ENCODE data around the gene CDKN2A.

Gene CDKN2A

DNA sequence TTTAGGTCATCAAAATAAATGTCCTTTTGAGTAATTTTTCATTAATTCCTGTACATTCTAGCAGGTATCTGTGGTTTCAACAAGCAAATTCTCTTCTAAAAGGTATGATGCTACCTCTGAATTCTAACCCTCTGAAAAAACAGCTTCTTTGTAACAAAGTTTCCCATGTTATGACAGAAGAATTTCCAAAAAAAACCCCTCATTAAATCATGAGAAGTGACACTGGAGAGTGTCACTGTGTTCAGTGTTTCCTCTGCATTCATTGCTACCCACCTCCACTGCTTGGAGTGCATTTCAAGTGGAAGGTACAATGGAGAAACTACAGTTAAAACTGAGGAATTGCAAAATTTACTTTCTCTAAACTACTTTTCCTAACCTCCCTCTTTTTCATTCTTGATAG, 10.1 kb downstream of the CDKN2A start:
- Mint-ChIP-seq H3K36me3 (ENCODE audit: insufficient read depth) (peaks cover under 1% of the 10 kb centered on the region), H3K9me3 (no peaks in the 10 kb centered on the region), H3K4me1 (ENCODE audit: low read depth in 2 of 2) (peaks cover 2 to 8% of the 10 kb centered on the region in 2 donors), H3K27ac (no peak overlapping the region), H3K27me3 (peaks cover 20 to 38% of the 10 kb centered on the region in 2 donors), H3K4me3 (no peak overlapping the region)
- ATAC-seq (replicated peaks) (no peak), DNase-seq (no peak)

DNA sequence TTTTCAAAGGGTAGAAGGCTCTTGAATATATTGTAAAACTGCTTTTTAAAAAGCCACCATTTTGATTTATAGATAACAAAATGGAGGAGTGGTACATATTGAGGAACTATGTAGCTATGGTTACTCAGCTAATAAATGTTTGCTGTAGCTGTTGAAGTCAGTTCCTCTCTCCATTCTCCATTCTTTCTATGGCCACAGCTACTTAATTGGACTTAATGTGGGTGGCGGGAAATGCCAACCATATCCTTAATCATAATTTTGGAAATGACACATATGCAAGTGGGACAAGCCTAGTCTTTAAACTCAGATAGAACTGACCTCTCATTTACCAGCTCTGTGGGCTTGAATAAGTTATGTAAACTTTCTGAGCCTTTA, 10.6 kb downstream of the CDKN2A start:
- Mint-ChIP-seq H3K36me3 (ENCODE audit: insufficient read depth) (no peaks in the 10 kb centered on the region), H3K4me3 (no peak overlapping the region), H3K27me3 (peaks cover 25 to 44% of the 10 kb centered on the region in 2 donors), H3K4me1 (ENCODE audit: low read depth in 2 of 2) (peaks cover 2 to 8% of the 10 kb centered on the region in 2 donors), H3K9me3 (no peaks in the 10 kb centered on the region), H3K27ac (no peak overlapping the region)
- ATAC-seq (replicated peaks): no peak
- DNase-seq: no peak

DNA sequence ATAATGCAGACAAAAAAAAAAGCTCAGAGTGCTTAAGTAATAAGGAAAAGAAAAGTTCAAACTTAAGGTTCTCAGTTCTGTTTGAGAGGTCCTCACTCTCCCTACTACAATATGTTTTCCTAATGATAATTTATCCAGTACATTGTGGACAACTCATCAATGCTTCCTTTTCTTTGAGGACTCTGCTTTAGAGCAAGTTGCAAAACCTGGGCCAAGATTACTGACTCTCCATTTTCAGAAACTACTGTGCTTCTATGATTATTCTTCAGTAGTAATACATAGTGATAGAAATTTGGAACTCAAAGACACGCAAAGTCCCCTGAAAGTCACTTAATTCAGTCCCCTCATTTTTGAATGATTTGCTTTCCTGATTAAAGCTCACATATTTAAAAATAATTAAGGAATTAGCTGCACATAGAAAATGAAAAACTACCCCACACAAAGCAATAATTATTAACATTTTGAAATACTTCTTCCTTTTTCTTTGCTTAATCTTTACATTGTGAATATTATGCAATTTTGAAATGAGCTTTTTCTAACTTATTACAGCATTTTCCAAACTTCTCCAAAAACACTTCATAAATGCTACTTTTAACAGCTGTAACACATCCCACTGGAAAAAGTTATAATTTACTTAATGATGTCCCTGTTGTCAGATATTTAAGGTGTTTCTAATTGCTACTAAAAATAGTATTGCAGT, 11.2 kb downstream of the CDKN2A start:
- Mint-ChIP-seq H3K27me3 (peaks cover 29 to 49% of the 10 kb centered on the region in 2 donors), H3K4me3 (no peak overlapping the region), H3K4me1 (ENCODE audit: low read depth in 2 of 2) (peaks cover 2 to 8% of the 10 kb centered on the region in 2 donors), H3K9me3 (no peaks in the 10 kb centered on the region), H3K27ac (no peak overlapping the region), H3K36me3 (ENCODE audit: insufficient read depth) (no peaks in the 10 kb centered on the region)
- DNase-seq (no peak), ATAC-seq (replicated peaks) (no peak)

DNA sequence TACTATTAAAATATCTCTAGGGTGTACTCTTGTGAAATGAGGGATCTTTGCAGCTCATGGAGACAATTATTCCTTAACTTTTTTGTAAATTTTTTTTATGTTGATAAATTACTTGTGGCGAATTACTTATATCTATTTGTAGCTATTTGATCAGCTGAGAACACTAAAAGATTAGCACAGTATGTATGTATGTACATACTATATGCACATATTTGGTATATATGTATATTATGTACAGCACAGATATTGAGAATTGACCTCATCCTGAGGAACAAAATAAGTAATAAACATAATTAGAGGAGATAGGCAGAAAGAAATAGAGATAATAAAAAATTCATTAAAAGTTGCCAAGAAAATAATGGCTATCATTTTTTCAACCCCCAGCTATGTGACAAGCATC, 11.8 kb downstream of the CDKN2A start:
- Mint-ChIP-seq H3K27me3 (peaks cover 35 to 55% of the 10 kb centered on the region in 2 donors), H3K9me3 (no peaks in the 10 kb centered on the region), H3K36me3 (ENCODE audit: insufficient read depth) (no peaks in the 10 kb centered on the region), H3K4me3 (no peak overlapping the region), H3K27ac (no peak overlapping the region), H3K4me1 (ENCODE audit: low read depth in 2 of 2) (peaks cover 2 to 8% of the 10 kb centered on the region in 2 donors)
- ATAC-seq (replicated peaks) (no peak), DNase-seq (no peak)

DNA sequence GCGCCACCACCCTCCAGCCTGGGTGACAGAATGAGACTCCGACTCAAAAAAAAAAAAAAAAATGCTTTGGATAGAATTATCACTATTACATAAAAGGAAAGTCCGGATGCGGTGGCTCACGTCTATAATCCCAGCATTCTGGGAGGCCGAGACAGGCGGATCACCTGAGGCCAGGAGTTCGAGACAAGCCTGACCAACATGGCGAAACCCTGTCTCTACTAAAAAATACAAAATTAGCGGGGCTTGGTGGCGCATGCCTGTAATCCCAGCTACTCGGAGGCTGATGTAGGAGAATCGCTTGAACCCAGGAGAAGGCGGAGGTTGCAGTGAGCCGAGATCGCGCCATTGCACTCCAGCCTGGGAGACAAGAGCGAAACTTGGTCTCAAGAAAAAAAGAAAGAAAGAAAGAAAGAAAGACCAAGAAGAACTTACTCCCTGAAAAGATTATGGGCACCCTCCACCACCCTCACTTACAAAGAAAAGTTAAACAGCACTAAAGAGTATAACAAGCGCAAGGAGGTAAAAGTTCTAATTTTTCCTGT, 17.8 kb downstream of the CDKN2A start:
- Mint-ChIP-seq H3K36me3 (ENCODE audit: insufficient read depth) (peaks cover 12% of the 10 kb centered on the region), H3K4me1 (ENCODE audit: low read depth in 2 of 2) (peaks cover 19 to 20% of the 10 kb centered on the region in 2 donors), H3K9me3 (no peaks in the 10 kb centered on the region), H3K27ac (no peak overlapping the region), H3K27me3 (peaks cover 81 to 92% of the 10 kb centered on the region in 2 donors), H3K4me3 (no peak overlapping the region)
- DNase-seq: no peak
- ATAC-seq (replicated peaks): no peak

DNA sequence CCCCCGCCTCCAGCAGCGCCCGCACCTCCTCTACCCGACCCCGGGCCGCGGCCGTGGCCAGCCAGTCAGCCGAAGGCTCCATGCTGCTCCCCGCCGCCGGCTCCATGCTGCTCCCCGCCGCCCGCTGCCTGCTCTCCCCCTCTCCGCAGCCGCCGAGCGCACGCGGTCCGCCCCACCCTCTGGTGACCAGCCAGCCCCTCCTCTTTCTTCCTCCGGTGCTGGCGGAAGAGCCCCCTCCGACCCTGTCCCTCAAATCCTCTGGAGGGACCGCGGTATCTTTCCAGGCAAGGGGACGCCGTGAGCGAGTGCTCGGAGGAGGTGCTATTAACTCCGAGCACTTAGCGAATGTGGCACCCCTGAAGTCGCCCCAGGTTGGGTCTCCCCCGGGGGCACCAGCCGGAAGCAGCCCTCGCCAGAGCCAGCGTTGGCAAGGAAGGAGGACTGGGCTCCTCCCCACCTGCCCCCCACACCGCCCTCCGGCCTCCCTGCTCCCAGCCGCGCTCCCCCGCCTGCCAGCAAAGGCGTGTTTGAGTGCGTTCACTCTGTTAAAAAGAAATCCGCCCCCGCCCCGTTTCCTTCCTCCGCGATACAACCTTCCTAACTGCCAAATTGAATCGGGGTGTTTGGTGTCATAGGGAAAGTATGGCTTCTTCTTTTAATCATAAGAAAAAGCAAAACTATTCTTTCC, 19.3 kb downstream of the CDKN2A start:
- Mint-ChIP-seq H3K36me3 (ENCODE audit: insufficient read depth) (peaks cover 16% of the 10 kb centered on the region), H3K4me1 (ENCODE audit: low read depth in 2 of 2) (peaks cover 19 to 24% of the 10 kb centered on the region in 2 donors), H3K27ac (peak overlapping the region in 1 of 2 donors; percentile 49), H3K9me3 (peaks cover 0 to 2% of the 10 kb centered on the region in 2 donors), H3K27me3 (peaks cover 89 to 100% of the 10 kb centered on the region in 2 donors), H3K4me3 (peak overlapping the region; percentile 83 to 84)
- DNase-seq (no peak), ATAC-seq (replicated peaks) (peak; percentile 76)

DNA sequence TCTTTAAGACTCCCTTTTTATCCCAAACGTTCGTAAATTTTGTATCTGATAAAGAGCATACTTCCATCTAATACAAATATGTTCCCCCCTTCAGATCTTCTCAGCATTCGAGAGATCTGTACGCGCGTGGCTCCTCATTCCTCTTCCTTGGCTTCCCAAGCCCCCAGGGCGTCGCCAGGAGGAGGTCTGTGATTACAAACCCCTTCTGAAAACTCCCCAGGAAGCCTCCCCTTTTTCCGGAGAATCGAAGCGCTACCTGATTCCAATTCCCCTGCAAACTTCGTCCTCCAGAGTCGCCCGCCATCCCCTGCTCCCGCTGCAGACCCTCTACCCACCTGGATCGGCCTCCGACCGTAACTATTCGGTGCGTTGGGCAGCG, 19.9 kb downstream of the CDKN2A start:
- H3K4me3 Mint-ChIP-seq: peak overlapping the region; percentile 83 to 84
- no peak for ATAC-seq (replicated peaks)
- H3K27me3 Mint-ChIP-seq: peaks cover 89 to 100% of the 10 kb centered on the region in 2 donors
- peak overlapping the region in 1 of 2 donors; percentile 5 for H3K27ac Mint-ChIP-seq
- no peak for DNase-seq
- H3K4me1 Mint-ChIP-seq (ENCODE audit: low read depth in 2 of 2): peaks cover 19 to 24% of the 10 kb centered on the region in 2 donors
- peaks cover 19% of the 10 kb centered on the region for H3K36me3 Mint-ChIP-seq (ENCODE audit: insufficient read depth)
- H3K9me3 Mint-ChIP-seq: peaks cover 0 to 2% of the 10 kb centered on the region in 2 donors

DNA sequence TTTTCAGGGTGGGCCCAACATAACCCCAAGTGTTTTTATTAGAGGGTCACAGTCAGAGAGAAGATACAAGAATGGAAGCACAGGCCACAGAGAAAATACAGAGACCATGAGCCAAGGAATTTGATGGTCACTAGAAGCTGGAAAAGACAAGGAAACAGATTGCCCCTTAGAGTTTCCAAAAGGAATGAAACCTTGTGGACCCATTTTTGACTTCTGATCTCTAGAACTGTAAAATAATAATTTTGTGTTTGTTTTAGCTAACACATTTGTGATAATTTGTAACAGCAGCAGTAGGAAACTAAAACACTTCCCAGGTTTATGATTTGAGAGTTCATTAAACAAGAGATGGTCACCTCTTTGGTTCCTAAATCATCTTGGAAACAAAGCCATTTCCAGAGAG, 21.8 kb downstream of the CDKN2A start:
- H3K9me3 Mint-ChIP-seq: peaks cover 6 to 8% of the 10 kb centered on the region in 2 donors
- H3K4me3 Mint-ChIP-seq: no peak overlapping the region
- ATAC-seq (replicated peaks) (no peak), DNase-seq (no peak)
- H3K27ac Mint-ChIP-seq: no peak overlapping the region
- H3K27me3 Mint-ChIP-seq: peaks cover 91 to 100% of the 10 kb centered on the region in 2 donors
- H3K4me1 Mint-ChIP-seq (ENCODE audit: low read depth in 2 of 2): peaks cover 25 to 33% of the 10 kb centered on the region in 2 donors
- peaks cover 34% of the 10 kb centered on the region for H3K36me3 Mint-ChIP-seq (ENCODE audit: insufficient read depth)

DNA sequence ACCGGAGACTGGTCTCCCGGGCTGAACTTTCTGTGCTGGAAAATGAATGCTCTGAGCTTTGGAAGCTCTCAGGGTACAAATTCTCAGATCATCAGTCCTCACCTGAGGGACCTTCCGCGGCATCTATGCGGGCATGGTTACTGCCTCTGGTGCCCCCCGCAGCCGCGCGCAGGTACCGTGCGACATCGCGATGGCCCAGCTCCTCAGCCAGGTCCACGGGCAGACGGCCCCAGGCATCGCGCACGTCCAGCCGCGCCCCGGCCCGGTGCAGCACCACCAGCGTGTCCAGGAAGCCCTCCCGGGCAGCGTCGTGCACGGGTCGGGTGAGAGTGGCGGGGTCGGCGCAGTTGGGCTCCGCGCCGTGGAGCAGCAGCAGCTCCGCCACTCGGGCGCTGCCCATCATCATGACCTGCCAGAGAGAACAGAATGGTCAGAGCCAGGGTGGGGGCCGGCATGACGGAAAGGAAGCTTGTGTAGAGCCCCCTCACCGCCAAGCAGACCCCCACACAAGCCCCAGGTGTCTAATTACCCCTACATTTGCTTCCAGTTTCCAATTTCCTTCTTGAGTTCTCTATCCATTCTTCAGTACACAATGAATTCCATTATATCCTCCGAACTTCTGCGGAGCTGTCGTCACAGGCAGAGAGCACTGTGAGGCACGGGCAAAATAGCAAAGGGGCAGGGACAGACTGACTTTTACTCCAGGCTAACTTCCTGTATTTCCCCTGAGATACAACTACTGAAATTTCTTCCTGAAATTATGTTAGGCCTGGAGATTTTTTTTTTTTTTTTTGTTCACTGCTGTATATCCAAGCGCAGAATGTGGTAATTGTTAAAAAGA, 23.2 kb downstream of the CDKN2A start:
- Mint-ChIP-seq H3K9me3 (peaks cover 8% of the 10 kb centered on the region in 2 donors), H3K4me1 (ENCODE audit: low read depth in 2 of 2) (peaks cover 25 to 33% of the 10 kb centered on the region in 2 donors), H3K27ac (no peak overlapping the region), H3K36me3 (ENCODE audit: insufficient read depth) (peaks cover 34% of the 10 kb centered on the region), H3K27me3 (peaks cover 93 to 100% of the 10 kb centered on the region in 2 donors), H3K4me3 (no peak overlapping the region)
- ATAC-seq (replicated peaks): no peak
- DNase-seq: no peak

DNA sequence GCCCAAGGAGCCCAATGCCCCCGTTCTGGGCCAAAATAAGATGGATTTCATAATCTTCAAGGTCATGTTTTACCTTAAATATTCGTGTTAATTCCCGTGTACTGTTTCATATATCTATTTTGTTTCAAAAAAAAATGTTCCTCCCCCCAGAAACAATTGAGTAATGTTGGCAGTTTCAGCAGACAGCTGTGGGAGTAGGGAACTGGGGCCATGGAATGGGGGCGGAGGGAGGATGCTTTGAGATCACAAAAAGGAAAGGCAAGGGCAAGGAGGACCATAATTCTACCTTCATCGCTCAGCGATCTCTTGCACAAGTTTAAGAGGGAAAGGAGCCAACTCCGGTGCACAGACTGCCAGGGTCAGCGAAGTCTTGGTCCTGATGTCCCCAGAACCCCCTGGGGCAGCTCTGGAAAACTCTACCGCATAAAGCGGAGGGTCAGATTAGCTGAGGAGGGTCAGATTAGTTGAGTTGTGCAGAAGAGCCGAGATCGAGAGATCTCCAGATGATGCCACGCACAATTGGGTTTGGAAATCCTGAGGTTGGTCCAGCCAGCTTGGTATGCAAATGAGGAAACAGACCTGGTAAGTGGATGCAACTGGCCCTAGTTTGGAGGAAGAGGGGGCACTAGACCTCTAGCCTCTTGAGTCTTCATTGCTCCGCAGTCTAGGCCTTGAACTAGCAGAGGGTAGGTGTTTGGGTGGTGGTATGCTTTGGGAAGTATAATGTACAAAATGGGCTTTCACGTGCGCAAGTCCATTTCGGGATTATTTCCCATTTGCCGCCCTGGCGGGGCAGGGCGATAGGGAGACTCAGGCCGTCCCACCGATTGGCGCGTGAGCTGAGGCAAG, 24.0 kb downstream of the CDKN2A start:
- no peak overlapping the region for H3K27ac Mint-ChIP-seq
- peaks cover 8% of the 10 kb centered on the region in 2 donors for H3K9me3 Mint-ChIP-seq
- DNase-seq (no peak), ATAC-seq (replicated peaks) (no peak)
- no peak overlapping the region for H3K4me3 Mint-ChIP-seq
- peaks cover 28 to 33% of the 10 kb centered on the region in 2 donors for H3K4me1 Mint-ChIP-seq (ENCODE audit: low read depth in 2 of 2)
- H3K27me3 Mint-ChIP-seq: peaks cover 93 to 100% of the 10 kb centered on the region in 2 donors
- peaks cover 32% of the 10 kb centered on the region for H3K36me3 Mint-ChIP-seq (ENCODE audit: insufficient read depth)

DNA sequence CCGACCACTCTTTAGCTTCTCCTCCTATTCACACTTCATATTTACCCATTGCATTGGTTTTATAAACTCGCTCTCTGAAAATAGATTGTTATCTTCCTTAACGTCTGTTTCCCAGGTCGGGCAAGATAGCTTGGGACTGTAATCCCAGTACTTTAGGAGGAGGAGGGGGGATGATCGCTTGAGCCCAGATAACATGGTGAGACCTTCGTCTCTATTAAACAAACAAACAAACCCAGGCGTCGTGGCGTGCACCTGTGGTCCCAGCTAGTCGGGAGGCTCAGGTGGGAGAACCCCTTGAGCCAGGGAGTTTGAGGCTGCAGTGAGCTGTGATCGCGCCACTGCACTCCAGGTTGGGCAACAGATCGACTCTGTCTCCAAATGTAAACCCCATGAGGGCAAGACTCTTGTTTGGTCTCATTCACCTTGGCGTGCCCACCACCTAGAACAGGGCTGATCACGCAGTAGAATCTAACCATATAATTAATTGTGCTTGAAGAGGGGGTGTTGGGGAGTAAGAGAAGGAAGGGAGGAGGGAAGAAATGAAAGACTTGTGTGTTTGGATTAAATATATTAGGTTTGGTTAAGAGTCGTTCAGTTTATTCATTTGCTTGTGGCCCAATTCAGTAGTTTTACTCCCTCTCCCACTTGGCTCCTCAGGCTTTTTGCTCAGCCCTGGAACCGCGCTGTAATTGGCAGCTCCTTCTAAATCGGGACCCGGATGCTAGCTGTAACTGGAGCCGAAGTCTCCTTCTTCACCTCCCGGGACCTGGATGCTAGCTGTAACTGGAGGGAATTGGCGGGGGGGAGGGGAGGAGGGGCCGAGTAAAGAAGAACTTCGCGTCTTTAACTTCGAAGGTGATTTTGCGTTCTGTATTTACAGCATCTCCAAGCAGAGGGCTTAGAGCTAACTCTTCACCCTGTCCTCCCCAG, 24.9 kb downstream of the CDKN2A start:
- Mint-ChIP-seq H3K27ac (peak overlapping the region; percentile 9 to 60), H3K36me3 (ENCODE audit: insufficient read depth) (peaks cover 32% of the 10 kb centered on the region), H3K27me3 (peaks cover 93 to 100% of the 10 kb centered on the region in 2 donors), H3K9me3 (peaks cover 8% of the 10 kb centered on the region in 2 donors), H3K4me1 (ENCODE audit: low read depth in 2 of 2) (peaks cover 25 to 26% of the 10 kb centered on the region in 2 donors), H3K4me3 (peak overlapping the region in 1 of 2 donors; percentile 57)
- ATAC-seq (replicated peaks) (no peak), DNase-seq (no peak)

Data from effector memory CD8-positive, alpha-beta T cell (primary cell).